Suprapubic skin (tissue), 4 donors: ENCODE data around the gene MTHFSD.

Experiments used
- EP300 ChIP-seq: sonication (generic); formaldehyde crosslinking; IDR thresholded peaks from one replicate; pipeline ENCODE4 v1.6.1; 2017; ENCODE audit warnings: antibody characterized with exemption
- POLR2A ChIP-seq, 2 donors: fragments of 450-650 bp; IDR thresholded peaks; one replicate each; pipeline ENCODE4 v1.6.1; 2017; ENCODE audit warnings: antibody characterized with exemption in 2 of 2, mild to moderate bottlenecking in 2 of 2, moderate library complexity in 2 of 2
- POLR2AphosphoS5 ChIP-seq, 3 donors: sonication (generic); formaldehyde crosslinking; IDR thresholded peaks; one replicate each; pipeline ENCODE4 v1.6.1; 2017; ENCODE audit warnings: antibody characterized with exemption in 3 of 3
- TF ChIP-seq, protein P1 (sequence below), 2 donors: fragments of 200-600 bp in 1 of 2; fragments of 450-650 bp in 1 of 2; sonication (generic) in 1 of 2; IDR thresholded peaks; one replicate each; pipeline ENCODE4 v1.5.1; 2016 to 2019; ENCODE audit warnings: antibody characterized with exemption in 2 of 2, mild to moderate bottlenecking in 1 of 2, moderate library complexity in 1 of 2

GRCh38 chr16:86499889-86500707, 54.9 kb downstream of the MTHFSD start:
- TF ChIP-seq, protein P1, sequence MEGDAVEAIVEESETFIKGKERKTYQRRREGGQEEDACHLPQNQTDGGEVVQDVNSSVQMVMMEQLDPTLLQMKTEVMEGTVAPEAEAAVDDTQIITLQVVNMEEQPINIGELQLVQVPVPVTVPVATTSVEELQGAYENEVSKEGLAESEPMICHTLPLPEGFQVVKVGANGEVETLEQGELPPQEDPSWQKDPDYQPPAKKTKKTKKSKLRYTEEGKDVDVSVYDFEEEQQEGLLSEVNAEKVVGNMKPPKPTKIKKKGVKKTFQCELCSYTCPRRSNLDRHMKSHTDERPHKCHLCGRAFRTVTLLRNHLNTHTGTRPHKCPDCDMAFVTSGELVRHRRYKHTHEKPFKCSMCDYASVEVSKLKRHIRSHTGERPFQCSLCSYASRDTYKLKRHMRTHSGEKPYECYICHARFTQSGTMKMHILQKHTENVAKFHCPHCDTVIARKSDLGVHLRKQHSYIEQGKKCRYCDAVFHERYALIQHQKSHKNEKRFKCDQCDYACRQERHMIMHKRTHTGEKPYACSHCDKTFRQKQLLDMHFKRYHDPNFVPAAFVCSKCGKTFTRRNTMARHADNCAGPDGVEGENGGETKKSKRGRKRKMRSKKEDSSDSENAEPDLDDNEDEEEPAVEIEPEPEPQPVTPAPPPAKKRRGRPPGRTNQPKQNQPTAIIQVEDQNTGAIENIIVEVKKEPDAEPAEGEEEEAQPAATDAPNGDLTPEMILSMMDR (IDR thresholded peaks at IDR 0.05) = no peak
- TF ChIP-seq POLR2AphosphoS5 (IDR thresholded peaks at IDR 0.05) (no peak), POLR2A (IDR thresholded peaks at IDR 0.05) (no peak), EP300 (no peak)
